Breast epithelium (tissue), 4 donors: Measurements from ENCODE around the gene ISG15. TPM values are rescaled to one million over a fixed set of nuclear protein-coding genes. Genes with fewer than 3 reads are reported as not detected.
"Not testable (repeated sequence)": the region's sequence is repeated elsewhere in the genome, so short reads cannot be mapped to it uniquely, and the experiment has no call there.

Source experiments
- DNase-seq, 2 donors: peaks; one replicate each; pipeline ENCODE4 v3.0.0-alpha.2; 2019; ENCODE audit warnings: low spot score in 2 of 2
- H3K27ac ChIP-seq, 2 donors: fragments of 200-600 bp; sonication (generic) in 1 of 2; one replicate each; pipeline ENCODE4 v1.5.1; 2016 to 2019; ENCODE audit warnings: mild to moderate bottlenecking in 1 of 2
- H3K27me3 ChIP-seq, 2 donors: fragments of 200-600 bp; sonication (generic) in 1 of 2; one replicate each; pipeline versions ENCODE4 v1.5.1 to v1.6.0; 2017 to 2019; ENCODE audit warnings: control low read depth in 1 of 2, mild to moderate bottlenecking in 1 of 2
- H3K36me3 ChIP-seq: fragments of 200-600 bp; one replicate; pipeline ENCODE4 v1.5.1; 2019
- H3K4me1 ChIP-seq, 2 donors: fragments of 200-600 bp; sonication (generic); one replicate each; pipeline ENCODE4 v1.5.1; 2016 to 2019; ENCODE audit warnings: control low read depth in 1 of 2
- H3K4me3 ChIP-seq, 3 donors: fragments of 200-600 bp; sonication (generic); 1 replicate in 2 of 3; 2 replicates in 1 of 3; pipeline ENCODE4 v1.5.1; 2016 to 2019; ENCODE audit warnings: mild to moderate bottlenecking in 3 of 3, moderate library complexity in 2 of 3
- H3K9me3 ChIP-seq, 2 donors: fragments of 200-600 bp; sonication (generic) in 1 of 2; one replicate each; pipeline ENCODE4 v1.5.1; 2016 to 2019; ENCODE audit warnings: control low read depth in 1 of 2
- CTCF ChIP-seq, 3 donors: fragments of 450-650 bp; IDR thresholded peaks; one replicate each; pipeline ENCODE4 v1.5.1; 2016 to 2017; ENCODE audit warnings: antibody characterized with exemption in 3 of 3, mild to moderate bottlenecking in 3 of 3, moderate library complexity in 3 of 3
- POLR2A ChIP-seq: fragments of 450-650 bp; IDR thresholded peaks from one replicate; pipeline ENCODE4 v1.6.1; 2016; ENCODE audit warnings: antibody characterized with exemption, mild to moderate bottlenecking, moderate library complexity
- POLR2AphosphoS5 ChIP-seq, 3 donors: sonication (generic); formaldehyde crosslinking; IDR thresholded peaks; one replicate each; pipeline ENCODE4 v1.6.1; 2017; ENCODE audit warnings: antibody characterized with exemption in 3 of 3
- intact Hi-C: fragments of 100-400 bp; cut with DNase I; formaldehyde crosslinking; loops from one replicate; pipeline ENCODE4 v1.15.1; 2023; ENCODE audit warnings: low total_unique reads
- total RNA-seq, 3 donors: library from RNA; depleted of rRNA; stranded (reverse); fragments of >200 nt; gene quantifications; one replicate each; pipeline ENCODE4 v1.1.0, GENCODE V29; 2016

The ISG15 gene
- total RNA-seq, 3 donors from 2014 or later = 15.5 to 31.5 (median 18.0) TPM

GRCh38 chr1:992362-992761 lies 20.9 kb upstream of the ISG15 start:
- H3K27ac ChIP-seq = no peak overlapping the region
- H3K27me3 ChIP-seq = no peaks in the 10 kb centered on the region
- TF ChIP-seq CTCF (IDR thresholded peaks at IDR 0.05) (no peak), POLR2A (no peak), POLR2AphosphoS5 (IDR thresholded peaks at IDR 0.05) (no peak)
- DNase-seq = no peak
- H3K4me1 ChIP-seq = no peaks in the 10 kb centered on the region
- no peak overlapping the region for H3K4me3 ChIP-seq
- intact Hi-C loops = no loop called here
- peaks cover 6 to 8% of the 10 kb centered on the region in 2 donors for H3K9me3 ChIP-seq
- H3K36me3 ChIP-seq = no peaks in the 10 kb centered on the region

- Histone ChIP-seq H3K27me3 (peaks cover 0 to 4% of the 10 kb centered on the region in 2 donors), H3K36me3 (no peaks in the 10 kb centered on the region), H3K4me3 (no peak overlapping the region), H3K27ac (no peak overlapping the region), H3K9me3 (peaks cover 6 to 8% of the 10 kb centered on the region in 2 donors), H3K4me1 (no peaks in the 10 kb centered on the region)
- TF ChIP-seq CTCF (IDR thresholded peaks at IDR 0.05) (no peak), POLR2AphosphoS5 (IDR thresholded peaks at IDR 0.05) (no peak), POLR2A (no peak)
- no peak for DNase-seq
- intact Hi-C loops = no loop called here
Measured at GRCh38 chr1:993379-993995, 19.8 kb upstream of the ISG15 start.

GRCh38 chr1:994546-994945 lies 18.8 kb upstream of the ISG15 start:
- H3K27ac ChIP-seq, H3K27me3 ChIP-seq, H3K36me3 ChIP-seq, intact Hi-C loops, H3K9me3 ChIP-seq, DNase-seq, H3K4me3 ChIP-seq, H3K4me1 ChIP-seq: not testable (repeated sequence)

- H3K27ac ChIP-seq = no peak overlapping the region
- DNase-seq = no peak
- no peaks in the 10 kb centered on the region for H3K36me3 ChIP-seq
- H3K4me3 ChIP-seq = no peak overlapping the region
- H3K9me3 ChIP-seq = peaks cover 6 to 8% of the 10 kb centered on the region in 2 donors
- H3K4me1 ChIP-seq = peaks cover 6 to 8% of the 10 kb centered on the region in 2 donors
- intact Hi-C loops = loop anchor here (5.0 kb wide), 1 partner anchor 66 kb away; no protein-coding TSS in a partner anchor
- no peak for TF ChIP-seq CTCF (IDR thresholded peaks at IDR 0.05)
- TF ChIP-seq POLR2A = no peak
- no peak for TF ChIP-seq POLR2AphosphoS5 (IDR thresholded peaks at IDR 0.05)
- H3K27me3 ChIP-seq = peaks cover 0 to 4% of the 10 kb centered on the region in 2 donors
Measured at GRCh38 chr1:995665-996633, 17.3 kb upstream of the ISG15 start.

DNA sequence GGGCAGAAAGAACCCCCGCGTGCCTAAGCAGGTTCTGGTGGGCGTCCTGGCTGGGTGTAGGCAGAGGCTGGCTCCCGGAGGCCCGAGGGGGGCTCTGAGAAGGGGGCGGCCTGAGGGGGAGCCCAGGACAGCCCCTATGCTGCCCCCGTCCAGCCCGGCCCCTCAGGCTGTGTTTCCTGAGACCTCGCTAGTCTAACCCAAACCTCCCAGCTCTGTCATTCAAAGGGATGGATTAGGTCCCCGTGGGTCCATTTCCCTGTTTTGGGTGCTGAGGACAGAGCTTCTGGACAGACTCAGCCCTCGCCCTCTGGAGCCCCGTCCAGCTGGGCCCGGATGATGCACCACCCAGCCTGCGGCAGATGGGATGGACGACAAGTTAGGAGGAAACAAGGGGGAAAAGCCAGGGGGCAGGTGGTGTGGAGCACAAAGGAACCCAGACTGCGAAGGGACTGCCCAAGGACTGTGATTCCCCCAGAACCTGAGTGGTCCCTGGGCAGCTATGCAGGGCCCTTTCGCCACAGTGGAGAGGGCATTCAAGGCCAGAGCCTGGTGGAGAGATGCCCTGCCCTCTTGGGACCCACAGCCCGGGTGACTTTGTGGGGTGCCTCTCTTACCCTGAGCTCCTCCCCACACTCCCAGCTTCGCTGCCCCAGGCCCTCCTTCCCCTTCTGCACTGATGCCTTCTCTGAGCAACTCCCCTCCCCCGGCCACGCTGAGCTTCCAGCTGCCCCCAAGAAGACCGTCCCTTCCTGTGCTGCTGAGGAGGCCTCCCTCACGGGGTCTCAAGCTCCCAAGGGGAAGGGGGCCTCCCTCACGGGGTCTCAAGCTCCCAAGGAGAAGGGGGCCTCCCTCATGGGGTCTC lies 16.2 kb upstream of the ISG15 start:
- Histone ChIP-seq H3K9me3 (peaks cover 1 to 3% of the 10 kb centered on the region in 2 donors), H3K27me3 (peaks cover 0 to 8% of the 10 kb centered on the region in 2 donors), H3K4me1 (peaks cover 6 to 15% of the 10 kb centered on the region in 2 donors), H3K27ac (no peak overlapping the region), H3K4me3 (no peak overlapping the region), H3K36me3 (no peaks in the 10 kb centered on the region)
- no peak for DNase-seq
- intact Hi-C loops = loop anchor here (1.0 to 5.0 kb wide), 2 partner anchors 43 to 65 kb away; no protein-coding TSS in a partner anchor
- TF ChIP-seq POLR2AphosphoS5 (IDR thresholded peaks at IDR 0.05) (no peak), POLR2A (no peak), CTCF (IDR thresholded peaks at IDR 0.05) (no peak)
